GM11168 (cell line): ENCODE data around the gene HOXD9.

Source experiments
- in situ Hi-C: fragments of 300-500 bp; cut with MboI; formaldehyde crosslinking; loops from one replicate; pipeline ENCODE4 v1.12.0; 2022; ENCODE audit warnings: low sequenced_read_pairs; ENCODE audit not compliant: unreplicated experiment

The HOXD9 gene

GRCh38 chr2:176096986-176097819 is 25.3 kb upstream of the HOXD9 start:
- in situ Hi-C loops, result loop anchor here (5.0 kb wide), 1 partner anchor 420 kb away; no protein-coding TSS in a partner anchor

GRCh38 chr2:176097820-176098365 is 24.6 kb upstream of the HOXD9 start:
- in situ Hi-C loops, result loop anchor here (5.0 kb wide), 1 partner anchor 421 kb away; no protein-coding TSS in a partner anchor

- in situ Hi-C loops, result loop anchor here (5.0 kb wide), 1 partner anchor 421 kb away; no protein-coding TSS in a partner anchor
These were observed 24.0 kb upstream of the HOXD9 start for GRCh38 chr2:176098366-176099158.

GRCh38 chr2:176099159-176099727 is 23.3 kb upstream of the HOXD9 start:
- in situ Hi-C loops, result loop anchor here (5.0 kb wide), 1 partner anchor 422 kb away; no protein-coding TSS in a partner anchor

GRCh38 chr2:176099728-176100546 is 22.6 kb upstream of the HOXD9 start, which contains the start of gene HOXD12:
Gene HOXD12 (plus strand): TSS chr2:176099795. CDS start chr2:176099802, 7 bp downstream.
- in situ Hi-C loops, result loop anchor here (5.0 kb wide), 1 partner anchor 423 kb away; no protein-coding TSS in a partner anchor

- in situ Hi-C loops, result no loop called here
These were observed 21.9 kb upstream of the HOXD9 start for GRCh38 chr2:176100547-176101140.

- in situ Hi-C loops, result no loop called here
These were observed 21.2 kb upstream of the HOXD9 start for GRCh38 chr2:176101216-176101830.

GRCh38 chr2:176101842-176102241 is 20.7 kb upstream of the HOXD9 start:
- in situ Hi-C loops, result no loop called here

GRCh38 chr2:176102309-176102866 is 20.1 kb upstream of the HOXD9 start:
- in situ Hi-C loops, result no loop called here

- in situ Hi-C loops, result no loop called here
These were observed 19.3 kb upstream of the HOXD9 start for GRCh38 chr2:176103194-176103593.

- in situ Hi-C loops, result no loop called here
These were observed 18.7 kb upstream of the HOXD9 start for GRCh38 chr2:176103742-176104315.

- in situ Hi-C loops, result no loop called here
These were observed 18.0 kb upstream of the HOXD9 start for GRCh38 chr2:176104316-176105077.

GRCh38 chr2:176105078-176105729 is 17.3 kb upstream of the HOXD9 start:
- in situ Hi-C loops, result no loop called here

- in situ Hi-C loops, result no loop called here
These were observed 16.6 kb upstream of the HOXD9 start for GRCh38 chr2:176105730-176106580.

GRCh38 chr2:176106581-176107539 is 15.7 kb upstream of the HOXD9 start, which contains the start of gene HOXD11:
Gene HOXD11 (plus strand): TSS chr2:176107280. CDS start chr2:176107356, 76 bp downstream.
- in situ Hi-C loops, result no loop called here
